Trophoblast cell (in vitro differentiated cells and primary cell): ENCODE measurements around the gene GDPD5.

Experiments used
- DNase-seq, 2 donors: peaks; one replicate each; pipeline ENCODE4 v3.0.0-alpha.2; 2016
- H2AFZ ChIP-seq: 2 replicates; pipeline ENCODE4 v1.6.1; 2013; ENCODE audit warnings: low read length, moderate library complexity, mild to moderate bottlenecking; ENCODE audit not compliant: insufficient read depth, poor library complexity
- H2AK5ac ChIP-seq: 2 replicates; pipeline ENCODE4 v1.6.1; 2013; ENCODE audit warnings: mild to moderate bottlenecking, low read length
- H2BK120ac ChIP-seq: 2 replicates; pipeline ENCODE4 v1.6.1; 2013; ENCODE audit warnings: low read length, mild to moderate bottlenecking, moderate library complexity; ENCODE audit not compliant: insufficient read depth, poor library complexity
- H2BK12ac ChIP-seq: 2 replicates; pipeline ENCODE4 v1.6.1; 2013; ENCODE audit warnings: mild to moderate bottlenecking, low read length, moderate library complexity
- H2BK5ac ChIP-seq: 2 replicates; pipeline ENCODE4 v1.6.1; 2013; ENCODE audit warnings: low read length, low read depth, moderate library complexity, mild to moderate bottlenecking; ENCODE audit not compliant: poor library complexity
- H3K14ac ChIP-seq: 2 replicates; pipeline ENCODE4 v1.6.1; 2013; ENCODE audit warnings: mild to moderate bottlenecking, low read length
- H3K18ac ChIP-seq: 2 replicates; pipeline ENCODE4 v1.6.1; 2013; ENCODE audit warnings: mild to moderate bottlenecking, low read length
- H3K23ac ChIP-seq: 2 replicates; pipeline ENCODE4 v1.6.1; 2013; ENCODE audit warnings: low read length
- H3K27ac ChIP-seq: 2 replicates; pipeline ENCODE4 v1.5.1; 2013; ENCODE audit warnings: low read depth, mild to moderate bottlenecking, inconsistent platforms, low read length, moderate library complexity
- H3K27me3 ChIP-seq: 2 replicates; pipeline ENCODE4 v1.6.1; 2013; ENCODE audit warnings: inconsistent platforms, mild to moderate bottlenecking, low read length, moderate library complexity; ENCODE audit not compliant: insufficient read depth
- H3K36me3 ChIP-seq, 2 experiments: 1 replicate in 1 of 2; 2 replicates in 1 of 2; pipeline ENCODE4 v1.6.1; 2013; ENCODE audit warnings: low read length in 2 of 2, mild to moderate bottlenecking in 2 of 2, moderate library complexity in 1 of 2; ENCODE audit not compliant: insufficient read depth in 2 of 2, control insufficient read depth in 1 of 2
- H3K4ac ChIP-seq: 2 replicates; pipeline ENCODE4 v1.6.1; 2013; ENCODE audit warnings: low read depth, mild to moderate bottlenecking, low read length, moderate library complexity
- H3K4me1 ChIP-seq, 2 experiments: 1 replicate in 1 of 2; 2 replicates in 1 of 2; pipeline ENCODE4 v1.6.1; 2013; ENCODE audit warnings: low read length in 2 of 2, mild to moderate bottlenecking in 2 of 2, moderate library complexity in 1 of 2; ENCODE audit not compliant: insufficient read depth in 2 of 2, control insufficient read depth in 1 of 2
- H3K4me2 ChIP-seq: 2 replicates; pipeline ENCODE4 v1.6.1; 2013; ENCODE audit warnings: inconsistent platforms, mild to moderate bottlenecking, low read length, moderate library complexity
- H3K4me3 ChIP-seq: 2 replicates; pipeline ENCODE4 v1.5.1; 2013; ENCODE audit warnings: mild to moderate bottlenecking, low read depth, low read length, inconsistent platforms
- H3K79me1 ChIP-seq: one replicate; pipeline ENCODE4 v1.6.1; 2013; ENCODE audit warnings: low read length
- H3K79me2 ChIP-seq: 2 replicates; pipeline ENCODE4 v1.6.1; 2013; ENCODE audit warnings: low read length, mild to moderate bottlenecking; ENCODE audit not compliant: control insufficient read depth, insufficient read depth, poor library complexity
- H3K9ac ChIP-seq: 2 replicates; pipeline ENCODE4 v1.6.1; 2013; ENCODE audit warnings: mild to moderate bottlenecking, low read length
- H3K9me3 ChIP-seq: 2 replicates; pipeline ENCODE4 v1.6.1; 2013; ENCODE audit warnings: low read depth, mild to moderate bottlenecking, control low read depth, inconsistent platforms, low read length; ENCODE audit not compliant: insufficient read depth
- H4K12ac ChIP-seq: 2 replicates; pipeline ENCODE4 v1.6.1; 2013; ENCODE audit warnings: low read depth, mild to moderate bottlenecking, low read length, moderate library complexity
- H4K8ac ChIP-seq: 2 replicates; pipeline ENCODE4 v1.6.1; 2013; ENCODE audit warnings: low read depth, mild to moderate bottlenecking, low read length, moderate library complexity
- H4K91ac ChIP-seq: one replicate; pipeline ENCODE4 v1.6.1; 2013; ENCODE audit warnings: low read depth, mild to moderate bottlenecking, low read length, moderate library complexity
- WGBS: extraction: QIAGEN DNeasy Blood & Tissue Kit; methylation state at CpG from one replicate; pipeline ENCODE4 v1.1.7; 2013; ENCODE audit warnings: missing lambda C conversion rate; ENCODE audit not compliant: insufficient read length, insufficient coverage; ENCODE audit errors: extremely low coverage; 5-methylcytosine and 5-hydroxymethylcytosine counted together

Gene GDPD5

GRCh38 chr11:75429902-75430713, 95.6 kb downstream of the GDPD5 start:
- H2AK5ac ChIP-seq, result no peak overlapping the region
- no peaks in the 10 kb centered on the region for H3K79me2 ChIP-seq
- H3K9me3 ChIP-seq, result peaks cover 26% of the 10 kb centered on the region
- peak overlapping the region; percentile 14 for H3K9ac ChIP-seq
- no peak overlapping the region for H4K8ac ChIP-seq
- H2BK12ac ChIP-seq, result no peak overlapping the region
- peak overlapping the region; percentile 57 for H3K4me3 ChIP-seq
- no peak overlapping the region for H3K14ac ChIP-seq
- no peak overlapping the region for H4K12ac ChIP-seq
- peak overlapping the region; percentile 61 for H2AFZ ChIP-seq
- no peak overlapping the region for H3K4ac ChIP-seq
- no CpG with 5 or more reads among the region's 134 CpGs for WGBS
- peaks cover 52% of the 10 kb centered on the region for H3K27me3 ChIP-seq
- peaks cover 10 to 14% of the 10 kb centered on the region in 2 experiments for H3K4me1 ChIP-seq
- H2BK5ac ChIP-seq, result no peak overlapping the region
- no peak overlapping the region for H2BK120ac ChIP-seq
- peaks cover 0 to 2% of the 10 kb centered on the region in 2 experiments for H3K36me3 ChIP-seq
- no peak overlapping the region for H4K91ac ChIP-seq
- no peaks in the 10 kb centered on the region for H3K79me1 ChIP-seq
- H3K27ac ChIP-seq, result no peak overlapping the region
- no peak overlapping the region for H3K23ac ChIP-seq
- peak; percentile 80 to 84 for DNase-seq
- H3K18ac ChIP-seq, result no peak overlapping the region
- H3K4me2 ChIP-seq, result peak overlapping the region; percentile 76

GRCh38 chr11:75429641-75429901, 96.2 kb downstream of the GDPD5 start:
- no peak overlapping the region for H3K9ac ChIP-seq
- H3K27me3 ChIP-seq, result peaks cover 52% of the 10 kb centered on the region
- H3K36me3 ChIP-seq, result peaks cover 0 to 2% of the 10 kb centered on the region in 2 experiments
- no peak overlapping the region for H4K12ac ChIP-seq
- no peaks in the 10 kb centered on the region for H3K79me2 ChIP-seq
- H3K27ac ChIP-seq, result no peak overlapping the region
- H4K8ac ChIP-seq, result no peak overlapping the region
- no peak overlapping the region for H3K4ac ChIP-seq
- peak overlapping the region; percentile 61 for H2AFZ ChIP-seq
- no peak overlapping the region for H4K91ac ChIP-seq
- peak overlapping the region; percentile 76 for H3K4me2 ChIP-seq
- H3K14ac ChIP-seq, result no peak overlapping the region
- no peak overlapping the region for H2BK5ac ChIP-seq
- no peak for DNase-seq
- no peak overlapping the region for H2BK12ac ChIP-seq
- H3K4me3 ChIP-seq, result peak overlapping the region; percentile 57
- H3K23ac ChIP-seq, result no peak overlapping the region
- H3K4me1 ChIP-seq, result peaks cover 10 to 14% of the 10 kb centered on the region in 2 experiments
- no peak overlapping the region for H2AK5ac ChIP-seq
- H2BK120ac ChIP-seq, result no peak overlapping the region
- peaks cover 26% of the 10 kb centered on the region for H3K9me3 ChIP-seq
- WGBS, result no CpG with 5 or more reads among the region's 25 CpGs
- no peaks in the 10 kb centered on the region for H3K79me1 ChIP-seq
- no peak overlapping the region for H3K18ac ChIP-seq

- Histone ChIP-seq H3K23ac (no peak overlapping the region), H3K4me3 (no peak overlapping the region), H3K14ac (no peak overlapping the region), H3K27me3 (peaks cover 52% of the 10 kb centered on the region), H3K4me2 (no peak overlapping the region), H3K79me1 (no peaks in the 10 kb centered on the region), H2BK5ac (no peak overlapping the region), H3K27ac (no peak overlapping the region), H2AFZ (no peak overlapping the region), H3K36me3 (peaks cover 0 to 2% of the 10 kb centered on the region in 2 experiments), H4K91ac (no peak overlapping the region), H2BK120ac (no peak overlapping the region), H3K9ac (no peak overlapping the region), H3K79me2 (no peaks in the 10 kb centered on the region), H2AK5ac (no peak overlapping the region), H3K4me1 (peaks cover 10 to 14% of the 10 kb centered on the region in 2 experiments), H3K4ac (no peak overlapping the region), H3K18ac (no peak overlapping the region), H2BK12ac (no peak overlapping the region), H4K12ac (no peak overlapping the region), H4K8ac (no peak overlapping the region), H3K9me3 (peaks cover 26% of the 10 kb centered on the region)
- no peak for DNase-seq
- no CpG with 5 or more reads among the region's 16 CpGs for WGBS
Measured at GRCh38 chr11:75428989-75429640, 96.6 kb downstream of the GDPD5 start.

GRCh38 chr11:75428281-75428724, 97.4 kb downstream of the GDPD5 start:
- Histone ChIP-seq H4K8ac (no peak overlapping the region), H3K9ac (no peak overlapping the region), H3K14ac (no peak overlapping the region), H3K4me3 (no peak overlapping the region), H4K12ac (no peak overlapping the region), H3K79me2 (no peaks in the 10 kb centered on the region), H2AK5ac (no peak overlapping the region), H3K23ac (no peak overlapping the region), H3K27me3 (peaks cover 49% of the 10 kb centered on the region), H4K91ac (no peak overlapping the region), H3K9me3 (peaks cover 26% of the 10 kb centered on the region), H3K36me3 (peaks cover 3% of the 10 kb centered on the region in 2 experiments), H3K27ac (no peak overlapping the region), H2AFZ (no peak overlapping the region), H2BK12ac (no peak overlapping the region), H2BK5ac (no peak overlapping the region), H3K4me1 (peaks cover 10 to 14% of the 10 kb centered on the region in 2 experiments), H2BK120ac (no peak overlapping the region), H3K4ac (no peak overlapping the region), H3K4me2 (no peak overlapping the region), H3K79me1 (no peaks in the 10 kb centered on the region), H3K18ac (no peak overlapping the region)
- peak; percentile 78 to 85 for DNase-seq
- no CpG with 5 or more reads among the region's 32 CpGs for WGBS
